ENCODE measurements around the gene KRT76.
"Not testable (repeated sequence)": the region's sequence is repeated elsewhere in the genome, so short reads cannot be mapped to it uniquely, and the experiment has no call there.

The KRT76 gene

GRCh38 chr12:52756281-52756960 is 20.7 kb downstream of the KRT76 start:
- DNase-seq = no peak

DNA sequence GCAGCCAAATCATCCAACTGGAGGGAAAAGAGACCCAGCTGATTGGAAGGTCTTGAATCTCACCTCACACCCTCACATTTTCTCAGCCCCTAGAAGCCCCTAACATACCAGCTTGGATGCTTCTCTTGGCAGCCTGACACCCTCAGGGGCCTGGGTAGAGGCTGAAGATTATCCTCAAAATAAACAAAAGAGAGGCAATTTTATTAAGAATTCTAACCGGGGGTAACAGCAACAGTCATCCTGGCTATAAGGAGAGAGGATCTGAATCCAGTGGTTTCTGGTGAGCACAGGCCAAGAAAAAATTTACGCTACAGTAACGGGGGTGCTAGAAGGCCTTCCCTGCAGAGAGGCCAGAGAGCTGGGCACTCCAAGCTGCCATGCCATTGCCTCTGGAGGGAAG is 21.6 kb downstream of the KRT76 start:
- DNase-seq = no peak

- DNase-seq = no peak
Measured at GRCh38 chr12:52754135-52754534, 23.0 kb downstream of the KRT76 start.

DNA sequence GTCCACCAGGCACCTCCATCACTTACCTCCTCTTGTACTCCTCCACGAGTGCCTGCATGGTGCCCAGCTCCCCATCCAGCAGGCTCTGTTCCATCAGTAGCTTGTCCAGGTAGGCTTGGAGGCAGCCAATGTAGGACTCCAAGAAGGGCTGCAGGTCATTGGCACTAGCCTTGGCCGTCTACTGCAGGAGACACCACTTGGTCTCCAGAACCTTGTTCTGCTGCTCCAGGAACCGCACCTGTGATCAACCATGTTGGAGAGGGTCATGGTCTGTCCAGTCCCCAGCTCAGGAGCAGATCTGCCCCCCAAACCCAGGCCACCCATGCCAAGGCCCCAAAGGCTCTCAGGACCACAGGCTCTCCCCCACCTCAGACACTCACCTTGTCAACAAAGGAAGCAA is 23.9 kb downstream of the KRT76 start:
- DNase-seq = no peak

DNA sequence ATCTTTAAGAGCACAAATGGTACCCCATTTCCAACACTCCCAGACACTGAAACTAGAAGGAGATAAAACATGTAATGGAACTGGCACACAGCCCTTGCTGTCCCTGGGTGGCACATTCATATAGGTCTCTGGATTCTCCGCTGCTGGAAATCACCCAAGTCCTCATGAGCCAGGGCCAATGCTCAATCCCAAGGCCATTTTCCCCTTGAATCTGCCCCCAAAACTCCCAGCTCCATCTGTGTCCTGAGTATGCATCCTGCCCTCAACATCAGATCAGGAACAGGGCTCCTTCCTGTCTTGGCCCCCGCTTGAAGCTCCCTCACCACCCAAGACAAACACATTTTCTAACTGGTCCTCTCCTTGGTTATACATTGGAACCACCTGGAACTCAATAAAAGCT is 24.6 kb downstream of the KRT76 start:
- DNase-seq = no peak

DNA sequence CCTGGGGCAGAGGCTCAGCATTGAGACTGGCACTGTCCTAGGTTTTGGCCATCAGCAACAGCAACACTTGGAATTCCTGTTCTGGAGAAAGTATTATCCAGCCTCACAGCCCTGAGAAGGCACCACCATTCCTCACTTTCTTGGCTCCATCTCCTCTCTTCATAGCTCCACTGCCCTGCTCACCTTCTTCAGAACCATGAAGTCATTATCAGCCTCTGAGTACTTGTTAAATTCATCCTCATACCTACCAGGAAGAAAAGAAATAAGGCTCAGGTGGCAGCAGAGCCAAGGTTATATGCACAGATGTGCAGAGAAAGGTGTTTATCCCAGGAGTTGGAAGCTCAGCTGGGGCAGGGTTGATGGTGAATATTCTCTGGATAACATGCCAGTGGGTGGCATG is 25.4 kb downstream of the KRT76 start:
- DNase-seq = no peak

GRCh38 chr12:52750532-52750931 is 26.6 kb downstream of the KRT76 start:
- not testable (repeated sequence) for DNase-seq

DNA sequence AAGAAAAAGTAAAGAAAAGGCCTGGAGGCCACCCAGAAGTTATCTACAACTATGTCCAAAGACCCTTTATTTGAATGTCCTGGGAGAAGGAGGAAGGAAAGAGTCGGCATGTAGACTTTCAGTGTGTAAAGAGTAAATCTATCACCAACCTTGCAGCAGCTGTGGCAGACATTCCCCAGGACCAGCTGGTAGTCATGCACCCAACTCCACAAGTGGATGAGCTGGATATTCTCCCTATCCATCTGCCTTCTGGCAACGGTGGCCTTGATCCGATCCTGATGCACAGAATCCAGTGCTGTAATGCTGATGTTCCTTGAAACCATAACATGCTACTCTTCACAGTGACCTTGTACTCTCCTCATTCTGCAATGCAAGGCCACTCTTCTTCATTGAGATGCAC is 27.3 kb downstream of the KRT76 start:
- DNase-seq = no peak

DNA sequence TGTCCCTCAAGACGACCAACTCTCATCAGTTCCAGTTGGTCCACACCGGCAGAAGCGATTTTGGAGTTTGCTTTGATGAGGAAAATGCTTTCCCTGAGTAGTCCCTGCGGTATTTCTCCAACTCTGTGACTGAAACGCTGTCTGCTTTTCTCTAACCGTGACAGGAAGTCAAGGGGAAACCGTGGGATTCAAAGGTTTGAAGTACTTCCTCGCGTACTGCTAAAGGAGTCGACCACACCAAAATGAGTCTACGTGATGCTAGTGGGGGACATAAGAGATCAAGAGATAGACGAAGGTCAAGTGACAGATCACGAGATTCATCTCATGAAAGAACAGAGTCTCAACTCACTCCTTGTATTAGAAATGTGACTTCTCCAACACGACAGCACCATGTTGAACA is 28.6 kb downstream of the KRT76 start:
- DNase-seq = no peak

DNA sequence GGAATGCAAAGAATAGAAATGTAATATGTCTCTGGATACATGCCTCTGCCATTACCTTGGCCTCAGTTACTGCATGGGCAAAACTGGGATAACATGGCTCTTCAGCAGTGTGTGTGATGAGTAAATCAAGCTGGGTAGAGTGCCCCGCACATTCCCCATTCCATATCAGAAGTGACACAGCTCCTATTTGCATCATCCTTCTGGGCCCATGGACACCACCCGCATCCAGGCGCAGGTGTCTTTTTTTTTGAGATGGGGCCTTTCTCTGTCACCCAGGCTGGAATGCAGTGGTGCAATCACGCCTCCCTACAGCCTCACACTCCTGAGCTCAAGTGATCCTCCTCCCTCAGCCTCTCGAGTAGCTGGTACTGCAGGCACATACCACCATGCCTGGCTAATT is 31.6 kb downstream of the KRT76 start:
- no peak for DNase-seq

- DNase-seq = no peak
Measured at GRCh38 chr12:52744493-52745156, 32.5 kb downstream of the KRT76 start.

GRCh38 chr12:52742822-52743457 is 34.2 kb downstream of the KRT76 start:
- no peak for DNase-seq

GRCh38 chr12:52742196-52742580 is 35.0 kb downstream of the KRT76 start:
- no peak for DNase-seq

DNA sequence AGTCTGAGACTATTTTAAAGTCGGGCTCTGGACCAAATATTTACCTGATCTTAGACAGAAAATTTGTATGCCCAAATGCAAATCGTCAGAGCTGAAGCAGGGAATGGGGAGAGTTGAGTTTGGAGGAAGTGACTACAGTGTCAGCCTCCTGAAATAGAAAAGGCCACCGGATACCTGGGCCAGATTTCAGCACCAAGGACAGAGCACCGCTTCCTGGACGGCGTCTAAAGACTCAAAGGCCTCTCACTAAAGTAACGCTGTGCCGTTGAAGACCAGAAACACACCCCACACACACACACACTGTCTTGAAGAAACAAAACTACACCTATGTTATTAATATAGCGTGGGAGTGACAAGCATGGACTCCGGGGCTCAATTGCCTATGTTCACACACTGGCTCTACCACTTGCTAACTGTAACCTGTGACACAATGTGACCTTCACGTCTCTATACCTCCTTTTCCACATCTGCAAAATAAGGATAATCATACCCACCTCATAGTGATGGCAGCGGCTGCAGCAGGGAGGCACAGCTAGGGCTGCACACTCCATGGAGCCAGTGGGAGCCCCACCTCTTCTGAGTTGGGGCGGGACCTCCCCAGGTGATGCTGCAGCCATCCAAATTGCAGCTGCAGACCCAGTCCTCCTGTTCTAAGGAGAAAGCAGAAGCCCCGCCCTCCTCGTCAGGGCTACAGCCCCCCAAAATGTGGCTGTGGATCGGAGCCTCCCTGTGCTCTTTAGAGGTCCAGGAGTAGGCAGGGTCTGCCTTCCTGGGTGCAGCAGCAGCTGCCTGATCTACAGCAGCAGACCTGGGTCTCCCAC is 35.6 kb downstream of the KRT76 start:
- peak; percentile 57 for DNase-seq

DNA sequence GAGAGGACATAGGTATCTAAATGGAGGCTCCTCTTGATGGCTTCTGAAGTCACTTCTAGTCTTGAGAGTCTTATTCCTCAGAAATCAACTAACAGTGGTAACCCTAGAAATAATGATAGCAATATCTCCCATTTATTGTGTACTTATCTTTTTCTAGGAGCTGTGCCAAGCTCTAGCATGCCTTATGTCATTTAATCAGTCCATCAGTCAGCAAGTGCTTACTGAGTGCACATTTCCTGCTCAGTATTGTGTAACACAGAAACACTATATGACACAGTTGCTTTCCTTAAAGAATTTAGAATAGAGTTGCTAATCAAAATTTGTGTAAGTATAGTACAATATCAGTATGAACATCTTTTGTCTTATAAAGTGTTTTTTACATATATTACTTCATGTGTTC is 36.6 kb downstream of the KRT76 start:
- no peak for DNase-seq

DNA sequence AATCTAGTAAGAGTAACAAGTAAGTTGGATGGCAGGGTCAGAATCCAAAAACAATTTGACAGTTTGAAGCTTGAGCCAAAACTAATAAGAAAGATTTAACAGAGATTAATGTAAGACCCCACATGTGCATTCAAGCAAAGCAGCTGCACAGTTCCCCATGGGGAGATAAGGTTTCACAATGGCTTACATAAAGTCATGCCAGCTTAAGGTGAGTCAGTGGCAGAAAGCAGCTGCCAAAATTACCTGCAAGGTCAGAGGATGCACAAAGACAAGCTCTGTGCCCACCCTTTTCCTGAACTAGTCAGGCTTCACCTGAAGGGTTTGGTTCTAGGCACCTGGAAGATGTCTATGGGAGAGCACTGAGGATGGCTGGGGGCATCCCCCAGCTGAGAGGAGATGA is 37.2 kb downstream of the KRT76 start:
- DNase-seq = no peak

DNA sequence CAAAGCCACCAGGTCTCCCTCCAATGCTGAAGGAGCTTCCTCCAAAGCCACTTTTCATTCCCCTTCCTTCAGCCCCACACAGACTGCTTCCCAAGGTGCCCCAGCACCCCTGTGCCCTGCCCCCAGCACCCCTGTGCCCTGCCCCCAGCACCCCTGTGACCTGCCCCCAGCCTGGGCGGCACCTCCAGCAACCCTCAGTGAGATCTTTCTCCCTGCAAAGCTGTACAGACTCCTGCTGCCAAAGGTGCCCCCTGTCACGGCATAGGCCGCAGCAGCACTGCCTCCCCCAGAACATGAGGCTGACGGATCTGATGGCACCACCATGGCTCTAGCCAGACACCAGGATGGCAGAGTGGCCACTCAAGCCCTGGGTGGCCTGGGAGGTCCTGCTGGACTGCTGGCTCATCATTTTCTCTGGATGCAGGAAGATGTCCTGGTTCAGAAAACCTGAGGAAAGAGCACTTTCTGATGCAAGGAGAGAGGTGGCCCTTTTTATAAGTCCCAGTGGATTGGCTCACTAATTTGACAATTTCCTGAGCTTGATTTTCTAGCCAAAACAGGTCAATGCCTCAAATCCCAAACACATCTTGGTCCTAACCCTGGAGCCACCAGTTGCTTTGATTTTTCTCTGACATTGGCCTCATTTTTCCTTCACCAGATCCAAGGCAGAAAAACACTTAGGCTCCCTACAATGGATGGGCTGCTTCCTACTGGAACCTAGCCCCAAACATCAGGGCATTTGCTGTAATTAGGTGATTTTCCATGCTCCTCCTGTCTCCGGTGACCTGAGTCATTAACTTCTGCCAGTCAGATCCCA is 41.1 kb downstream of the KRT76 start:
- DNase-seq = no peak

DNA sequence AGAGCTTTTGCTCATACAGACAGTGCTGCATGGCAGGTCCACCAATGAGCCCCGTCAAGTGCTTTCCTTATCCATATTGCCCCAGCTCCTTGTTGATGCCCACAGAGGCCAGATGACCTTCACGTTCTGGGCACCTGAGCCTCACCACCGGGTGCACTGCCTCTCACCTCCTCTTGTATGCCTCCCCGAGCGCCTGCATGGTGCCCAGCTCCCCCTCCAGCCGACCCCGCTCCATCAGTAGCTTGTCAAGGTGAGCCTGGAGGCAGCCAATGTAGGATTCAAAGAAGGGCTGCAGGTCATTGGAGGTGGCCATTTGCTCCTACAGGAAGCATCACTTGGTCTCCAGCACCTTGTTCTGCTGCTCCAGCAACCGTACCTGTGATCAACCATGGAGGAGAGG is 42.0 kb downstream of the KRT76 start:
- DNase-seq = no peak

DNA sequence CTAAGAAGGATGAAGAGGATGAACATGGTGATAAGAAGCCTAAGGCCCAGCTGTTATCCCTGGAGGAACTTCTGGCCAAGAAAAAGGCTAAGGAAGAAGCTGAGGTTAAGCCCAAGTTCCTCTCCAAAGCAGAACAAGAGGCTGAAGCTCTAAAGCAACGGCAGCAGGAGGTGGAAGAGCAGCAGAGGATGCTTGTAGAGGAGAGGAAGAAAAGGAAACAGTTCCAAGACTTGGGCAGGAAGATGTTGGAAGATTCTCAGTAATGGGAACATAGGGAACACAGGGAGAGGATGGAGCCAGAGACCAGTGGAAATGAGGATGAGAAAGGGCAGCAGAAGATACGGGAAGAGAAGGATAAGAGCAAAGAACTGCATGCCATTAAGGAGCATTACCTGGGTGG is 46.4 kb downstream of the KRT76 start:
- no peak for DNase-seq

DNA sequence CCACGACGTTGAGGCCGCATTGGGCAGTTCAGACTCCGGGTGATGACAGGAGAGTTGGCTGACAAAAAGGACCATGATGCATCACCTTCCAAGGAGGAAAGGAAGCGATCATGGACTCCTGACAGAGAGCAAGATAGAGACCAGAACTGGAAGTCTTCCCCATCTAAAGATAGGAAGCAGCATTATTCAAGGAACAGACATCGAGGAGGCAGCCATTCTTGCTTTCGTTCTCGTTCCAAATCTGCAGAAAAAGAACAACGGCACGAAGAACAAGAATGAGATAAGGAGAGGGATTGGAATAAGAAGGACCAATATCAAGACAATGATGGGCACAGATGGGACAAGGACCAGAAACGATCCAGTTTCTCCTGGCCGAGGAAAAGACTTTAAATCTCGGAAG is 46.8 kb downstream of the KRT76 start:
- no peak for DNase-seq

- DNase-seq = no peak
Measured at GRCh38 chr12:52729147-52729546, 48.0 kb downstream of the KRT76 start.

- no peak for DNase-seq
Measured at GRCh38 chr12:52728374-52728773, 48.8 kb downstream of the KRT76 start.

DNA sequence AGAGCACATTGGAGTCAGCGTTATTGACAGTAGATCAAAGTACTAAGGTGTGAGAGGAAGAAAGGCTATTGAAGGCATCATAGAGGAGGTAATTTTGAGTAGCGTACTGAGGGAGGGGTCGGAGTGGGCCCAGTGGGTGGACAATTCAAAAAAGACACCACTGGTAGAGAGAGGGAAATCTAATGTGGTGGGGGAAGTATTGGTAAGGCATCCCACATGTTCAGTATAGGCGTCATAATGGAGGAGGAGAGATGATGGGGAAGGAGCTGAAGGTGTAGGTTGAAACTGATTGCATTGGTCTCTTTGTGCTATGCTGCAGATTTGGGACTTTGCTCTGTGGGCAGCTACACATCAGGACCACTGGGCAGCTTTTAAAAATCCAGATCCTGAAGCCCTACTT is 50.1 kb downstream of the KRT76 start:
- DNase-seq = no peak

Measured in activated T-cell treated with anti-CD3 and anti-CD28 coated beads, Interleukin-2, amount 50 U/mL, for 1 hour (primary cell).